HEK293 (cell line): ENCODE results near the gene MIF4GD.

Experiments used
- GLI2 ChIP-seq: fragments of 450-650 bp; formaldehyde crosslinking; IDR thresholded peaks from 2 replicates; pipeline ENCODE4; 2017; ENCODE audit warnings: missing biosample characterization, missing genetic modification characterization, low read depth, borderline replicate concordance
- GLI4 ChIP-seq: fragments of 450-650 bp; formaldehyde crosslinking; IDR thresholded peaks from 2 replicates; pipeline ENCODE4 v1.5.1; 2016; ENCODE audit warnings: missing biosample characterization, missing genetic modification characterization
- HOXA7 ChIP-seq: sonication (generic); formaldehyde crosslinking; IDR thresholded peaks from 2 replicates; pipeline ENCODE4 v1.8.1; 2022; ENCODE audit warnings: missing genetic modification reagents, borderline replicate concordance
- IKZF3 ChIP-seq: fragments of 450-650 bp; IDR thresholded peaks from 2 replicates; pipeline ENCODE4 v1.5.0; 2018; ENCODE audit warnings: missing biosample characterization, mild to moderate bottlenecking, missing genetic modification characterization, moderate library complexity
- KLF10 ChIP-seq: fragments of 450-650 bp; IDR thresholded peaks from 2 replicates; pipeline ENCODE4 v1.5.1; 2018; ENCODE audit warnings: missing biosample characterization, mild to moderate bottlenecking, missing genetic modification characterization
- KLF9 ChIP-seq: fragments of 450-650 bp; formaldehyde crosslinking; IDR thresholded peaks from 2 replicates; pipeline ENCODE4 v1.5.1; 2016; ENCODE audit warnings: missing biosample characterization, missing genetic modification characterization, low read depth
- MEIS1 ChIP-seq: sonication (generic); formaldehyde crosslinking; IDR thresholded peaks from 2 replicates; pipeline ENCODE4 v1.8.1; 2022; ENCODE audit warnings: missing genetic modification reagents, mild to moderate bottlenecking, borderline replicate concordance
- OSR2 ChIP-seq: fragments of 450-650 bp; formaldehyde crosslinking; IDR thresholded peaks from 2 replicates; pipeline ENCODE4 v1.5.1; 2016; ENCODE audit warnings: missing biosample characterization, missing genetic modification characterization
- REPIN1 ChIP-seq: fragments of 450-650 bp; formaldehyde crosslinking; IDR thresholded peaks from 2 replicates; pipeline ENCODE4 v1.5.1; 2017; ENCODE audit warnings: missing biosample characterization, missing genetic modification characterization, low read depth
- TCF7L2 ChIP-seq: IDR thresholded peaks from 2 replicates; pipeline ENCODE4 v1.6.1; 2011; ENCODE audit warnings: low read depth, mild to moderate bottlenecking, inconsistent platforms, low read length, moderate library complexity, borderline replicate concordance
- YY2 ChIP-seq: fragments of 450-650 bp; formaldehyde crosslinking; IDR thresholded peaks from 2 replicates; pipeline ENCODE4 v1.5.1; 2016; ENCODE audit warnings: missing biosample characterization, missing genetic modification characterization
- ZBTB17 ChIP-seq: fragments of 450-650 bp; formaldehyde crosslinking; IDR thresholded peaks from 2 replicates; pipeline ENCODE4 v1.5.1; 2016; ENCODE audit warnings: missing biosample characterization, missing genetic modification characterization
- ZBTB8A ChIP-seq: fragments of 450-650 bp; formaldehyde crosslinking; IDR thresholded peaks from 2 replicates; pipeline ENCODE4 v1.5.1; 2016; ENCODE audit warnings: missing biosample characterization, missing genetic modification characterization
- ZNF2 ChIP-seq: fragments of 450-650 bp; formaldehyde crosslinking; IDR thresholded peaks from 2 replicates; pipeline ENCODE4 v1.5.1; 2016; ENCODE audit warnings: missing biosample characterization, missing genetic modification characterization
- ZNF350 ChIP-seq: fragments of 450-650 bp; formaldehyde crosslinking; IDR thresholded peaks from 2 replicates; pipeline ENCODE4 v1.5.0; 2017; ENCODE audit warnings: missing biosample characterization, mild to moderate bottlenecking, missing genetic modification characterization
- ZNF37A ChIP-seq: fragments of 450-650 bp; IDR thresholded peaks from 2 replicates; pipeline ENCODE4 v1.5.1; 2018; ENCODE audit warnings: missing biosample characterization, missing genetic modification characterization
- ZNF391 ChIP-seq: fragments of 450-650 bp; formaldehyde crosslinking; IDR thresholded peaks from 2 replicates; pipeline ENCODE4 v1.5.1; 2016; ENCODE audit warnings: low read depth, missing biosample characterization, missing genetic modification characterization, borderline replicate concordance
- ZNF416 ChIP-seq: fragments of 450-650 bp; formaldehyde crosslinking; IDR thresholded peaks from 2 replicates; pipeline ENCODE4 v1.5.1; 2016; ENCODE audit warnings: missing biosample characterization, missing genetic modification characterization
- ZNF433 ChIP-seq: fragments of 450-650 bp; formaldehyde crosslinking; IDR thresholded peaks from 2 replicates; pipeline ENCODE4 v1.5.1; 2016; ENCODE audit warnings: missing biosample characterization, missing genetic modification characterization, low read depth
- ZNF555 ChIP-seq: fragments of 450-650 bp; formaldehyde crosslinking; conservative IDR thresholded peaks from 2 replicates; pipeline ENCODE4 v1.5.1; 2017; ENCODE audit warnings: missing biosample characterization, mild to moderate bottlenecking, missing genetic modification characterization, inconsistent platforms
- ZNF561 ChIP-seq: fragments of 450-650 bp; IDR thresholded peaks from 2 replicates; pipeline ENCODE4 v1.5.1; 2018; ENCODE audit warnings: missing biosample characterization, missing genetic modification characterization, borderline replicate concordance
- ZNF596 ChIP-seq: fragments of 450-650 bp; IDR thresholded peaks from 2 replicates; pipeline ENCODE4 v1.5.0; 2018; ENCODE audit warnings: missing biosample characterization, mild to moderate bottlenecking, missing genetic modification characterization, moderate library complexity
- ZNF621 ChIP-seq: fragments of 450-650 bp; formaldehyde crosslinking; IDR thresholded peaks from 2 replicates; pipeline ENCODE4 v1.5.1; 2017; ENCODE audit warnings: missing biosample characterization, missing genetic modification characterization
- ZNF654 ChIP-seq: fragments of 450-650 bp; formaldehyde crosslinking; IDR thresholded peaks from 2 replicates; pipeline ENCODE4 v1.5.1; 2016; ENCODE audit warnings: low read depth, missing biosample characterization, missing genetic modification characterization
- ZNF660 ChIP-seq: fragments of 450-650 bp; IDR thresholded peaks from 2 replicates; pipeline ENCODE4 v1.5.1; 2018; ENCODE audit warnings: missing biosample characterization, mild to moderate bottlenecking, missing genetic modification characterization
- TF ChIP-seq, protein P1 (sequence below): fragments of 450-650 bp; formaldehyde crosslinking; conservative IDR thresholded peaks from 2 replicates; pipeline ENCODE4 v1.5.1; 2016; ENCODE audit warnings: low read depth, missing biosample characterization, missing genetic modification characterization
- TF ChIP-seq, protein P2 (sequence below): fragments of 450-650 bp; formaldehyde crosslinking; IDR thresholded peaks from 2 replicates; pipeline ENCODE4 v1.5.1; 2016; ENCODE audit warnings: missing biosample characterization, missing genetic modification characterization
- TF ChIP-seq, protein P3 (sequence below): fragments of 450-650 bp; formaldehyde crosslinking; IDR thresholded peaks from 2 replicates; pipeline ENCODE4 v1.5.1; 2016; ENCODE audit warnings: missing biosample characterization, missing genetic modification characterization
- TF ChIP-seq, protein P4 (sequence below): fragments of 450-650 bp; formaldehyde crosslinking; IDR thresholded peaks from 2 replicates; pipeline ENCODE4 v1.5.1; 2016; ENCODE audit warnings: missing biosample characterization, missing genetic modification characterization

The MIF4GD gene

DNA sequence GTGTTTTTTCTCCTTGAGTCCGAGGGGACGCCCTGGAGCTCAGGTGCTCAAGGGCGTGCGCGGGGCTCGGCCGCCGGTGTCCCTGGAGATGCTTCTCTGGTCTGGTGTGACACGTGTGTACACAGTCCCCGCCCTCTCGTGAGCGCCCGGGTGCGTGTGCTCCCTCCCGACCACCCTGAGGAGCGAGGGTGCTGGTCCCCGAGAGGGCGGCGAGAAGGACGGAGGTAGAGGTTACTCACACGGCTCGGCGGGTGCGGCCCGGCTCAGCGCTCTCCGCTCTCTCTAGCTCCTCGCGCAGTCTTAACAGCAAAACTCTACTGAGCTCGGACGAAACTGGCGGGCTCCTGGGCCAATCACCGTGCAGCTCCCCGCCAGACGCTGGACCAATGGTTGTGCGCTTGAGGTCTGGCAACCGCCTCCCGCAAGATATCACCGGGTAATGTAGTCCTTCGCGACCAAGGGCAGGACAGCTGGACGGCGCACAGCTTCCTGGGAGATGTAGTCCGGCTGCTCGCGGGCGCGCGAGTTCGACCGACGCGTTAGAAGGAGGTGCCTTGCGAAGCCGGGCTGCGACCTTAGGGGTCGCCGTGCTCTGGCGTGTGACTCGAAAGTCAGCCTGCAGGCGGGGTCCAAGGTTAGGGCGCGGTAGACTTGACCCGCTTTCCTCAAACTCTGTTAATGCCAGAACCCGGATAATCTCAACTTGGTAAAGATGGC lies 18.2 kb upstream of the MIF4GD start, which contains the start of gene SLC25A19 (continued):
- TF ChIP-seq GLI2 (tag by site-specific recombination) (no peak), ZBTB8A (tag by site-specific recombination) (peak; percentile 50; the same call in 1 of the 2 replicates), ZNF596 (tag by site-specific recombination) (peak; percentile 71), TCF7L2 (no peak), ZNF621 (tag by site-specific recombination) (no peak), ZNF350 (tag by site-specific recombination) (no peak), ZNF37A (tag by site-specific recombination) (no peak), KLF9 (tag by site-specific recombination) (peak; percentile 50; the same call in 1 of the 2 replicates), YY2 (tag by site-specific recombination) (peak; percentile 60; the same call in 1 of the 2 replicates), ZNF555 (tag by site-specific recombination) (no peak), ZNF391 (tag by site-specific recombination) (peak; percentile 63; the same call in 1 of the 2 replicates), ZNF660 (tag by site-specific recombination) (peak; percentile 12; the same call in 1 of the 2 replicates), ZNF416 (tag by site-specific recombination) (no peak), ZBTB17 (tag by site-specific recombination) (peak; percentile 96), ZNF654 (tag by site-specific recombination) (no peak), ZNF561 (tag by site-specific recombination) (no peak), ZNF2 (peak; percentile 69), IKZF3 (tag by site-specific recombination) (no peak), OSR2 (tag by site-specific recombination) (no peak), GLI4 (tag by site-specific recombination) (no peak), ZNF433 (tag by site-specific recombination) (no peak), HOXA7 (CRISPR knock-in tag) (no peak), MEIS1 (CRISPR knock-in tag) (no peak), KLF10 (peak; percentile 70), REPIN1 (tag by site-specific recombination) (peak; percentile 75; the same call in 1 of the 2 replicates)
- TF ChIP-seq, protein P1, sequence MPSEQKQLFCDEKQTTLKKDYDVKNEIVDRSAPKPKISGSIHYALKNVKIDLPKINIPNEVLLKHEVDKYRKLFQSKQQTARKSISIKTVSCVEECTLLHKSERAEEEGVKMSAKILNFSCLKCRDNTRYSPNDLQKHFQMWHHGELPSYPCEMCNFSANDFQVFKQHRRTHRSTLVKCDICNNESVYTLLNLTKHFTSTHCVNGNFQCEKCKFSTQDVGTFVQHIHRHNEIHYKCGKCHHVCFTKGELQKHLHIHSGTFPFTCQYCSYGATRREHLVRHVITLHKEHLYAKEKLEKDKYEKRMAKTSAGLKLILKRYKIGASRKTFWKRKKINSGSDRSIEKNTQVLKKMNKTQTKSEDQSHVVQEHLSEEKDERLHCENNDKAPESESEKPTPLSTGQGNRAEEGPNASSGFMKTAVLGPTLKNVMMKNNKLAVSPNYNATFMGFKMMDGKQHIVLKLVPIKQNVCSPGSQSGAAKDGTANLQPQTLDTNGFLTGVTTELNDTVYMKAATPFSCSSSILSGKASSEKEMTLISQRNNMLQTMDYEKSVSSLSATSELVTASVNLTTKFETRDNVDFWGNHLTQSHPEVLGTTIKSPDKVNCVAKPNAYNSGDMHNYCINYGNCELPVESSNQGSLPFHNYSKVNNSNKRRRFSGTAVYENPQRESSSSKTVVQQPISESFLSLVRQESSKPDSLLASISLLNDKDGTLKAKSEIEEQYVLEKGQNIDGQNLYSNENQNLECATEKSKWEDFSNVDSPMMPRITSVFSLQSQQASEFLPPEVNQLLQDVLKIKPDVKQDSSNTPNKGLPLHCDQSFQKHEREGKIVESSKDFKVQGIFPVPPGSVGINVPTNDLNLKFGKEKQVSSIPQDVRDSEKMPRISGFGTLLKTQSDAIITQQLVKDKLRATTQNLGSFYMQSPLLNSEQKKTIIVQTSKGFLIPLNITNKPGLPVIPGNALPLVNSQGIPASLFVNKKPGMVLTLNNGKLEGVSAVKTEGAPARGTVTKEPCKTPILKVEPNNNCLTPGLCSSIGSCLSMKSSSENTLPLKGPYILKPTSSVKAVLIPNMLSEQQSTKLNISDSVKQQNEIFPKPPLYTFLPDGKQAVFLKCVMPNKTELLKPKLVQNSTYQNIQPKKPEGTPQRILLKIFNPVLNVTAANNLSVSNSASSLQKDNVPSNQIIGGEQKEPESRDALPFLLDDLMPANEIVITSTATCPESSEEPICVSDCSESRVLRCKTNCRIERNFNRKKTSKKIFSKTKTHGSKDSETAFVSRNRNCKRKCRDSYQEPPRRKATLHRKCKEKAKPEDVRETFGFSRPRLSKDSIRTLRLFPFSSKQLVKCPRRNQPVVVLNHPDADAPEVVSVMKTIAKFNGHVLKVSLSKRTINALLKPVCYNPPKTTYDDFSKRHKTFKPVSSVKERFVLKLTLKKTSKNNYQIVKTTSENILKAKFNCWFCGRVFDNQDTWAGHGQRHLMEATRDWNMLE (tag by site-specific recombination) = no peak
- TF ChIP-seq, protein P2, sequence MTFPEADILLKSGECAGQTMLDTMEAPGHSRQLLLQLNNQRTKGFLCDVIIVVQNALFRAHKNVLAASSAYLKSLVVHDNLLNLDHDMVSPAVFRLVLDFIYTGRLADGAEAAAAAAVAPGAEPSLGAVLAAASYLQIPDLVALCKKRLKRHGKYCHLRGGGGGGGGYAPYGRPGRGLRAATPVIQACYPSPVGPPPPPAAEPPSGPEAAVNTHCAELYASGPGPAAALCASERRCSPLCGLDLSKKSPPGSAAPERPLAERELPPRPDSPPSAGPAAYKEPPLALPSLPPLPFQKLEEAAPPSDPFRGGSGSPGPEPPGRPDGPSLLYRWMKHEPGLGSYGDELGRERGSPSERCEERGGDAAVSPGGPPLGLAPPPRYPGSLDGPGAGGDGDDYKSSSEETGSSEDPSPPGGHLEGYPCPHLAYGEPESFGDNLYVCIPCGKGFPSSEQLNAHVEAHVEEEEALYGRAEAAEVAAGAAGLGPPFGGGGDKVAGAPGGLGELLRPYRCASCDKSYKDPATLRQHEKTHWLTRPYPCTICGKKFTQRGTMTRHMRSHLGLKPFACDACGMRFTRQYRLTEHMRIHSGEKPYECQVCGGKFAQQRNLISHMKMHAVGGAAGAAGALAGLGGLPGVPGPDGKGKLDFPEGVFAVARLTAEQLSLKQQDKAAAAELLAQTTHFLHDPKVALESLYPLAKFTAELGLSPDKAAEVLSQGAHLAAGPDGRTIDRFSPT (tag by site-specific recombination) = no peak
- TF ChIP-seq, protein P3, sequence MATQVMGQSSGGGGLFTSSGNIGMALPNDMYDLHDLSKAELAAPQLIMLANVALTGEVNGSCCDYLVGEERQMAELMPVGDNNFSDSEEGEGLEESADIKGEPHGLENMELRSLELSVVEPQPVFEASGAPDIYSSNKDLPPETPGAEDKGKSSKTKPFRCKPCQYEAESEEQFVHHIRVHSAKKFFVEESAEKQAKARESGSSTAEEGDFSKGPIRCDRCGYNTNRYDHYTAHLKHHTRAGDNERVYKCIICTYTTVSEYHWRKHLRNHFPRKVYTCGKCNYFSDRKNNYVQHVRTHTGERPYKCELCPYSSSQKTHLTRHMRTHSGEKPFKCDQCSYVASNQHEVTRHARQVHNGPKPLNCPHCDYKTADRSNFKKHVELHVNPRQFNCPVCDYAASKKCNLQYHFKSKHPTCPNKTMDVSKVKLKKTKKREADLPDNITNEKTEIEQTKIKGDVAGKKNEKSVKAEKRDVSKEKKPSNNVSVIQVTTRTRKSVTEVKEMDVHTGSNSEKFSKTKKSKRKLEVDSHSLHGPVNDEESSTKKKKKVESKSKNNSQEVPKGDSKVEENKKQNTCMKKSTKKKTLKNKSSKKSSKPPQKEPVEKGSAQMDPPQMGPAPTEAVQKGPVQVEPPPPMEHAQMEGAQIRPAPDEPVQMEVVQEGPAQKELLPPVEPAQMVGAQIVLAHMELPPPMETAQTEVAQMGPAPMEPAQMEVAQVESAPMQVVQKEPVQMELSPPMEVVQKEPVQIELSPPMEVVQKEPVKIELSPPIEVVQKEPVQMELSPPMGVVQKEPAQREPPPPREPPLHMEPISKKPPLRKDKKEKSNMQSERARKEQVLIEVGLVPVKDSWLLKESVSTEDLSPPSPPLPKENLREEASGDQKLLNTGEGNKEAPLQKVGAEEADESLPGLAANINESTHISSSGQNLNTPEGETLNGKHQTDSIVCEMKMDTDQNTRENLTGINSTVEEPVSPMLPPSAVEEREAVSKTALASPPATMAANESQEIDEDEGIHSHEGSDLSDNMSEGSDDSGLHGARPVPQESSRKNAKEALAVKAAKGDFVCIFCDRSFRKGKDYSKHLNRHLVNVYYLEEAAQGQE (tag by site-specific recombination) = peak; percentile 36; the same call in 1 of the 2 replicates
- TF ChIP-seq, protein P4, sequence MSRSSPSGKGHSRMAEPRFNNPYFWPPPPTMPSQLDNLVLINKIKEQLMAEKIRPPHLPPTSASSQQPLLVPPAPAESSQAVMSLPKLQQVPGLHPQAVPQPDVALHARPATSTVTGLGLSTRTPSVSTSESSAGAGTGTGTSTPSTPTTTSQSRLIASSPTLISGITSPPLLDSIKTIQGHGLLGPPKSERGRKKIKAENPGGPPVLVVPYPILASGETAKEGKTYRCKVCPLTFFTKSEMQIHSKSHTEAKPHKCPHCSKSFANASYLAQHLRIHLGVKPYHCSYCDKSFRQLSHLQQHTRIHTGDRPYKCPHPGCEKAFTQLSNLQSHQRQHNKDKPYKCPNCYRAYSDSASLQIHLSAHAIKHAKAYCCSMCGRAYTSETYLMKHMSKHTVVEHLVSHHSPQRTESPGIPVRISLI (tag by site-specific recombination) = no peak
